HepG2 (cell line): ENCODE measurements around the gene FAHD2A. TPM values are rescaled to one million over a fixed set of nuclear protein-coding genes. Genes with fewer than 3 reads are reported as not detected.

Experiments used
- CBX2 ChIP-seq, 2 experiments: fragments of 200-600 bp in 1 of 2; sonication (generic); formaldehyde crosslinking in 1 of 2; IDR thresholded peaks; 2 replicates each; pipeline versions ENCODE4 v1.7.0 to v1.8.1; 2018 to 2022; ENCODE audit warnings: low read depth in 2 of 2, low read length in 1 of 2, mild to moderate bottlenecking in 1 of 2, missing genetic modification reagents in 1 of 2
- CEBPG ChIP-seq: IDR thresholded peaks from 2 replicates; pipeline ENCODE4 v1.6.1; 2016
- EEA1 ChIP-seq: sonication (generic); formaldehyde crosslinking; IDR thresholded peaks from 2 replicates; pipeline ENCODE4 v1.5.1; 2020; ENCODE audit warnings: mild to moderate bottlenecking, missing genetic modification reagents, borderline replicate concordance
- GABPB1 ChIP-seq: IDR thresholded peaks from 2 replicates; pipeline ENCODE4 v1.6.1; 2016; ENCODE audit warnings: mild to moderate bottlenecking, missing genetic modification reagents, moderate library complexity, missing compliant biosample characterization
- GLMP ChIP-seq: sonication (generic); formaldehyde crosslinking; IDR thresholded peaks from 2 replicates; pipeline ENCODE4 v1.9.0; 2021; ENCODE audit warnings: missing genetic modification reagents, mild to moderate bottlenecking, borderline replicate concordance
- HINFP ChIP-seq: sonication (generic); formaldehyde crosslinking; IDR thresholded peaks from 2 replicates; pipeline ENCODE4 v1.4.0; 2020; ENCODE audit warnings: low read depth, mild to moderate bottlenecking, missing genetic modification reagents
- KAT8 ChIP-seq: IDR thresholded peaks from 2 replicates; pipeline ENCODE4 v1.6.1; 2016; ENCODE audit warnings: missing genetic modification reagents, missing compliant biosample characterization
- KLF11 ChIP-seq: IDR thresholded peaks from 2 replicates; pipeline ENCODE4 v1.6.1; 2016; ENCODE audit warnings: missing compliant biosample characterization
- RBM39 ChIP-seq: fragments of 200-400 bp; formaldehyde crosslinking; IDR thresholded peaks from one replicate; pipeline ENCODE4 v1.6.1; 2018; ENCODE audit warnings: antibody characterized with exemption, mild to moderate bottlenecking, low read depth, low read length; ENCODE audit not compliant: poor library complexity, severe bottlenecking
- SP1 ChIP-seq, 2 experiments: fragments of 450-650 bp in 1 of 2; sonication (generic) in 1 of 2; formaldehyde crosslinking in 1 of 2; IDR thresholded peaks; 2 replicates each; pipeline versions ENCODE4 v1.4.0 to v1.6.1; 2016 to 2020; ENCODE audit warnings: missing genetic modification reagents in 1 of 2
- TAF1 ChIP-seq: sonication (generic); formaldehyde crosslinking; IDR thresholded peaks from 2 replicates; pipeline ENCODE4 v1.4.0; 2020; ENCODE audit warnings: missing genetic modification reagents
- TBX2 ChIP-seq: sonication (generic); formaldehyde crosslinking; IDR thresholded peaks from 2 replicates; pipeline ENCODE4 v1.5.0; 2020; ENCODE audit warnings: missing genetic modification reagents, mild to moderate bottlenecking, borderline replicate concordance
- TCF12 ChIP-seq, 2 experiments: fragments of 450-650 bp in 1 of 2; sonication (generic) in 1 of 2; formaldehyde crosslinking in 1 of 2; IDR thresholded peaks; 2 replicates each; pipeline versions ENCODE4 v1.6.1 to v1.8.0; 2017 to 2022; ENCODE audit warnings: antibody characterized with exemption in 1 of 2, mild to moderate bottlenecking in 1 of 2, missing genetic modification reagents in 1 of 2, moderate library complexity in 1 of 2
- TEAD2 ChIP-seq: sonication (generic); formaldehyde crosslinking; IDR thresholded peaks from 2 replicates; pipeline ENCODE4 v1.9.0; 2021; ENCODE audit warnings: missing genetic modification reagents
- XRCC5 ChIP-seq: fragments of 200-400 bp; formaldehyde crosslinking; optimal IDR thresholded peaks from 2 replicates; pipeline ENCODE3; 2017; ENCODE audit warnings: mild to moderate bottlenecking, low read length
- ZNF691 ChIP-seq: sonication (generic); formaldehyde crosslinking; IDR thresholded peaks from 2 replicates; pipeline ENCODE4 v1.4.0; 2020; ENCODE audit warnings: missing genetic modification reagents, low read depth, mild to moderate bottlenecking, borderline replicate concordance
- polyA plus RNA-seq, 8 experiments: library from polyadenylated mRNA; depleted of rRNA in 3 of 8; stranded (reverse) in 7 of 8; unstranded in 1 of 8; fragments of >200 nt; fragmentation: Illumina TruSeq in 4 of 8; extraction: Trizol in 4 of 8; gene quantifications; 2 replicates each; pipeline versions ENCODE4 v1.2.1 to v1.2.3, GENCODE V29; 2011 to 2016; ENCODE audit warnings: low read depth in 4 of 8, missing spikeins in 1 of 8, mixed read lengths in 1 of 8; ENCODE audit not compliant: insufficient read depth in 1 of 8
- total RNA-seq, 5 experiments: library from RNA; depleted of rRNA; stranded (reverse); fragments of >200 nt; fragmentation: Illumina TruSeq; extraction: Trizol; gene quantifications; 2 replicates each; pipeline ENCODE4 v1.2.3, GENCODE V29; 2016; ENCODE audit warnings: low read depth in 1 of 5
- TF ChIP-seq, protein P1 (sequence below): sonication (generic); formaldehyde crosslinking; conservative IDR thresholded peaks from 2 replicates; pipeline ENCODE4 v1.4.0; 2020; ENCODE audit warnings: missing genetic modification reagents
- TF ChIP-seq, protein P2 (sequence below): IDR thresholded peaks from 2 replicates; pipeline ENCODE4 v1.6.1; 2016; ENCODE audit warnings: low read depth, borderline replicate concordance

FAHD2A gene
- total and polyA plus RNA-seq, 2 of the 13 experiments (the other 11 are each of a cell fraction or from before 2014, with no cell fraction given): 34.0 to 44.2 TPM

- TF ChIP-seq, protein P1, sequence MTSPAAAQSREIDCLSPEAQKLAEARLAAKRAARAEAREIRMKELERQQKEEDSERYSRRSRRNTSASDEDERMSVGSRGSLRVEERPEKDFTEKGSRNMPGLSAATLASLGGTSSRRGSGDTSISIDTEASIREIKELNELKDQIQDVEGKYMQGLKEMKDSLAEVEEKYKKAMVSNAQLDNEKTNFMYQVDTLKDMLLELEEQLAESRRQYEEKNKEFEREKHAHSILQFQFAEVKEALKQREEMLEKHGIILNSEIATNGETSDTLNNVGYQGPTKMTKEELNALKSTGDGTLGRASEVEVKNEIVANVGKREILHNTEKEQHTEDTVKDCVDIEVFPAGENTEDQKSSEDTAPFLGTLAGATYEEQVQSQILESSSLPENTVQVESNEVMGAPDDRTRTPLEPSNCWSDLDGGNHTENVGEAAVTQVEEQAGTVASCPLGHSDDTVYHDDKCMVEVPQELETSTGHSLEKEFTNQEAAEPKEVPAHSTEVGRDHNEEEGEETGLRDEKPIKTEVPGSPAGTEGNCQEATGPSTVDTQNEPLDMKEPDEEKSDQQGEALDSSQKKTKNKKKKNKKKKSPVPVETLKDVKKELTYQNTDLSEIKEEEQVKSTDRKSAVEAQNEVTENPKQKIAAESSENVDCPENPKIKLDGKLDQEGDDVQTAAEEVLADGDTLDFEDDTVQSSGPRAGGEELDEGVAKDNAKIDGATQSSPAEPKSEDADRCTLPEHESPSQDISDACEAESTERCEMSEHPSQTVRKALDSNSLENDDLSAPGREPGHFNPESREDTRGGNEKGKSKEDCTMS (CRISPR knock-in tag): no peak
- TF ChIP-seq EEA1 (CRISPR knock-in tag) (0 out of 2 replicates have a peak, but pooled peaks have one; percentile 39), RBM39 (no peak), HINFP (CRISPR knock-in tag) (no peak), GLMP (CRISPR knock-in tag) (no peak), TCF12 (IDR thresholded peaks at IDR 0.05) (no peak), TCF12 (CRISPR knock-in tag; IDR thresholded peaks at IDR 0.05) (no peak), SP1 (IDR thresholded peaks at IDR 0.05) (no peak), SP1 (CRISPR knock-in tag; IDR thresholded peaks at IDR 0.05) (no peak), ZNF691 (CRISPR knock-in tag) (no peak), KAT8 (no peak), TEAD2 (CRISPR knock-in tag) (no peak), TAF1 (CRISPR knock-in tag) (no peak), CBX2 (IDR thresholded peaks at IDR 0.05; ENCODE audit: low read depth, low read length) (no peak), CBX2 (CRISPR knock-in tag; IDR thresholded peaks at IDR 0.05; ENCODE audit: low read depth) (no peak), CEBPG (CRISPR knock-in tag) (peak; percentile 49; the same call in 1 of the 2 replicates), GABPB1 (CRISPR knock-in tag) (no peak), TBX2 (CRISPR knock-in tag) (no peak), XRCC5 (peak; percentile 22), KLF11 (CRISPR knock-in tag) (no peak)
- TF ChIP-seq, protein P2, sequence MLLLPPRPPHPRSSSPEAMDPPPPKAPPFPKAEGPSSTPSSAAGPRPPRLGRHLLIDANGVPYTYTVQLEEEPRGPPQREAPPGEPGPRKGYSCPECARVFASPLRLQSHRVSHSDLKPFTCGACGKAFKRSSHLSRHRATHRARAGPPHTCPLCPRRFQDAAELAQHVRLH: no peak
Observed at GRCh38 chr2:95392730-95393455, 9.6 kb upstream of the FAHD2A start (continued).
